Endothelial cell of umbilical vein (primary cell): ENCODE data around the gene FNBP1L. TPM values are rescaled to one million over a fixed set of nuclear protein-coding genes. Genes with fewer than 3 reads are reported as not detected.

Source experiments
- BruUV-seq: library from RNA; stranded (reverse); fragments of 400-500 nt; replicated peaks from 2 replicates; lab custom pipeline; 2021; lab: Mats Ljungman, UMichigan
- CTCF ChIA-PET: fragments of 300-600, 350-600 bp; sonication (Branson Sonifier 250); formaldehyde crosslinking; loops from one replicate; lab custom pipeline; 2021; ENCODE audit warnings: antibody characterized with exemption, inconsistent platforms; lab: Charles Lee
- POLR2A ChIA-PET: fragments of 300-600, 350-600 bp; sonication (Branson Sonifier 250); formaldehyde crosslinking; loops from one replicate; lab custom pipeline; 2021; ENCODE audit warnings: antibody characterized with exemption, inconsistent platforms; lab: Charles Lee
- DNase-seq: peaks from one replicate; pipeline ENCODE4 v3.0.0-alpha.2; 2011; ENCODE audit warnings: low read depth, low spot score
- FAIRE-seq: peaks from 2 replicates; lab custom pipeline; 2011; peaks lifted over from hg19 to GRCh38; lab: Jason Lieb, UNC
- H2AFZ ChIP-seq: 2 replicates; pipeline ENCODE4 v1.6.0; 2012; ENCODE audit warnings: low read depth, low read length, control low read depth, inconsistent platforms
- H3K27ac ChIP-seq: 2 replicates; pipeline ENCODE4 v1.5.1; 2011; ENCODE audit warnings: low read depth, mild to moderate bottlenecking, control low read depth, low read length, moderate library complexity; ENCODE audit not compliant: insufficient read depth
- H3K27me3 ChIP-seq, 2 experiments: 2 replicates each; pipeline versions ENCODE4 v1.6.0 to v1.6.1; 2011; ENCODE audit warnings: low read length in 2 of 2, mixed read lengths in 1 of 2; ENCODE audit not compliant: control insufficient read depth in 2 of 2, insufficient read depth in 2 of 2
- H3K36me3 ChIP-seq, 2 experiments: 2 replicates in 1 of 2; 3 replicates in 1 of 2; pipeline ENCODE4 v1.5.1; 2011; ENCODE audit warnings: low read length in 2 of 2, mild to moderate bottlenecking in 1 of 2, moderate library complexity in 1 of 2; ENCODE audit not compliant: control insufficient read depth in 2 of 2, insufficient read depth in 2 of 2; ENCODE audit errors: extremely low read depth in 1 of 2
- H3K4me1 ChIP-seq: 3 replicates; pipeline ENCODE4 v1.5.1; 2011; ENCODE audit warnings: mild to moderate bottlenecking, low read length; ENCODE audit not compliant: control insufficient read depth, insufficient read depth; ENCODE audit errors: extremely low read depth
- H3K4me2 ChIP-seq: 2 replicates; pipeline ENCODE4 v1.6.1; 2011; ENCODE audit warnings: low read length, control low read depth, mixed read lengths; ENCODE audit not compliant: insufficient read depth
- H3K4me3 ChIP-seq, 3 experiments: fragments of 200-600 bp in 1 of 3; sonication (generic), shearing (Covaris generic) in 1 of 3; replicated peaks in 1 of 3; 2 replicates each; pipeline ENCODE4 v1.5.1; 2011 to 2016; ENCODE audit warnings: control low read depth in 3 of 3, low read length in 3 of 3, mild to moderate bottlenecking in 2 of 3, inconsistent platforms in 1 of 3, low read depth in 1 of 3, moderate library complexity in 1 of 3; ENCODE audit not compliant: insufficient read depth in 1 of 3
- H3K79me2 ChIP-seq: 2 replicates; pipeline ENCODE4 v1.6.0; 2012; ENCODE audit warnings: low read length, inconsistent platforms; ENCODE audit not compliant: control insufficient read depth, insufficient read depth
- H3K9ac ChIP-seq: replicated peaks from 2 replicates; pipeline ENCODE3; 2011; ENCODE audit warnings: low read length, control low read depth; ENCODE audit not compliant: insufficient read depth; ENCODE audit errors: extremely low read depth
- H3K9me1 ChIP-seq: replicated peaks from 3 replicates; pipeline ENCODE4 v1.6.0; 2011; ENCODE audit warnings: mild to moderate bottlenecking, low read length; ENCODE audit not compliant: control insufficient read depth, insufficient read depth; ENCODE audit errors: extremely low read depth
- H3K9me3 ChIP-seq: replicated peaks from 2 replicates; pipeline ENCODE4 v1.5.1; 2012; ENCODE audit warnings: low read length, inconsistent platforms; ENCODE audit not compliant: control insufficient read depth, insufficient read depth
- H4K20me1 ChIP-seq: replicated peaks from 2 replicates; pipeline ENCODE3; 2011; ENCODE audit warnings: mild to moderate bottlenecking, low read length; ENCODE audit not compliant: control insufficient read depth, insufficient read depth; ENCODE audit errors: extremely low read depth
- EZH2 ChIP-seq: IDR thresholded peaks from 2 replicates; pipeline ENCODE4 v1.6.1; 2012; ENCODE audit warnings: borderline replicate concordance, low read depth, mild to moderate bottlenecking, moderate library complexity, low read length, inconsistent platforms; ENCODE audit not compliant: severe bottlenecking
- FOS ChIP-seq: IDR thresholded peaks from 2 replicates; pipeline ENCODE4 v1.6.1; 2011; ENCODE audit warnings: mild to moderate bottlenecking, low read length, moderate library complexity, borderline replicate concordance; ENCODE audit not compliant: insufficient read depth
- GATA2 ChIP-seq: IDR thresholded peaks from 2 replicates; pipeline ENCODE4 v1.7.0; 2011; ENCODE audit warnings: low read depth, mild to moderate bottlenecking, moderate library complexity, mixed read lengths, low read length; ENCODE audit not compliant: insufficient read length, insufficient read depth
- JUN ChIP-seq: IDR thresholded peaks from 2 replicates; pipeline ENCODE4 v1.6.1; 2011; ENCODE audit warnings: borderline replicate concordance, low read depth; ENCODE audit not compliant: insufficient read length, insufficient read depth
- dilution Hi-C: fragments of 300-500 bp; cut with MboI; formaldehyde crosslinking; loops from one replicate; pipeline ENCODE4 v1.15.0; 2019; ENCODE audit warnings: low sequenced_read_pairs; ENCODE audit not compliant: extremely low pct_ligation_motif_present
- intact Hi-C: fragments of 100-400 bp; cut with micrococcal nuclease; formaldehyde crosslinking; loops from one replicate; pipeline ENCODE4 v1.10.0; 2022
- polyA plus RNA-seq, 4 experiments: library from polyadenylated mRNA; depleted of rRNA in 3 of 4; stranded (reverse) in 3 of 4; unstranded in 1 of 4; fragments of >200 nt; gene quantifications; 2 replicates each; pipeline versions ENCODE4 v1.2.1 to v1.2.3, GENCODE V29; 2011 to 2012; ENCODE audit warnings: missing spikeins in 1 of 4
- total RNA-seq: library from RNA; stranded (reverse); gene quantifications from 2 replicates; pipeline ENCODE4 v1.2.3, GENCODE V29; 2021
- TF ChIP-seq, protein P1 (sequence below), 2 donors: IDR thresholded peaks; 1 replicate in 1 of 2; 2 replicates in 1 of 2; pipeline ENCODE4 v1.5.1; 2011; ENCODE audit warnings: low read length in 2 of 2, mild to moderate bottlenecking in 2 of 2, moderate library complexity in 2 of 2, control low read depth in 1 of 2, inconsistent platforms in 1 of 2, low read depth in 1 of 2; ENCODE audit not compliant: insufficient read depth in 1 of 2; ENCODE audit errors: extremely low read depth in 1 of 2

FNBP1L gene
- total and polyA plus RNA-seq, 2 donors (not counting 3 experiments of a cell fraction or from before 2014, with no cell fraction given): 28.1 to 56.4 TPM

DNA sequence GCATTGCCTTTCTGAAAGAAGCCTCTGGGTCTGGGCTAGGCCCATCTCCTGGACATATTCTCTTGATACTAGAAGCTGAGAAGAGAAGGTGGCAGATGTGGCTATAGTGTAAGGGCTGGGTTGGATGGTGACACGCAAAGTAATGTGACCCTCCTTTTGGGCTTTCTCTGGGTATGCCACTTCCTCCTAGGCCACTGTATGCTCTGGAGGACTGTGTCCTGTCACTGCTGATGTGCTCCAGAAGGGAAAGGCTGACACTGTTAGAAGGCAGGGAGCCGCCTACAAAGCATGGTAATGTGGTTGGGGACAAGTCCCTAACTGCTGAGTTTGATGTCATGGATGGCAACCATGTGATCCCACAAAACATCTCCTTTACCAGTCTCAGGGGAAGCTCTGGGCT, 121.6 kb downstream of the FNBP1L start:
- TF ChIP-seq FOS: no peak
- no peak for TF ChIP-seq EZH2
- TF ChIP-seq, protein P1, sequence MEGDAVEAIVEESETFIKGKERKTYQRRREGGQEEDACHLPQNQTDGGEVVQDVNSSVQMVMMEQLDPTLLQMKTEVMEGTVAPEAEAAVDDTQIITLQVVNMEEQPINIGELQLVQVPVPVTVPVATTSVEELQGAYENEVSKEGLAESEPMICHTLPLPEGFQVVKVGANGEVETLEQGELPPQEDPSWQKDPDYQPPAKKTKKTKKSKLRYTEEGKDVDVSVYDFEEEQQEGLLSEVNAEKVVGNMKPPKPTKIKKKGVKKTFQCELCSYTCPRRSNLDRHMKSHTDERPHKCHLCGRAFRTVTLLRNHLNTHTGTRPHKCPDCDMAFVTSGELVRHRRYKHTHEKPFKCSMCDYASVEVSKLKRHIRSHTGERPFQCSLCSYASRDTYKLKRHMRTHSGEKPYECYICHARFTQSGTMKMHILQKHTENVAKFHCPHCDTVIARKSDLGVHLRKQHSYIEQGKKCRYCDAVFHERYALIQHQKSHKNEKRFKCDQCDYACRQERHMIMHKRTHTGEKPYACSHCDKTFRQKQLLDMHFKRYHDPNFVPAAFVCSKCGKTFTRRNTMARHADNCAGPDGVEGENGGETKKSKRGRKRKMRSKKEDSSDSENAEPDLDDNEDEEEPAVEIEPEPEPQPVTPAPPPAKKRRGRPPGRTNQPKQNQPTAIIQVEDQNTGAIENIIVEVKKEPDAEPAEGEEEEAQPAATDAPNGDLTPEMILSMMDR (IDR thresholded peaks at IDR 0.05; ENCODE audit: extremely low read depth in 1 of 2, insufficient read depth in 1 of 2, low read depth in 1 of 2, low read length in 2 of 2): no peak
- no peak for TF ChIP-seq GATA2
- no peak for TF ChIP-seq JUN
- no peak overlapping the region for H3K4me3 ChIP-seq
- CTCF ChIA-PET: interaction anchor here (1.2 to 2.7 kb wide), 4 partner anchors 11 to 275 kb away, joined by 3 to 8 read pairs (median 4); no protein-coding TSS in a partner anchor
- FAIRE-seq (no peak), DNase-seq (no peak)
- BruUV-seq: no TSS peak
- H4K20me1 ChIP-seq: no peaks in the 10 kb centered on the region
- no peaks in the 10 kb centered on the region for H3K27me3 ChIP-seq
- no peaks in the 10 kb centered on the region for H3K9me1 ChIP-seq
- peaks cover 26% of the 10 kb centered on the region for H3K4me1 ChIP-seq
- no peak overlapping the region for H3K27ac ChIP-seq
- dilution Hi-C loops (no loop called here), intact Hi-C loops (loop anchor here (5.0 kb wide), 3 partner anchors 103 to 267 kb away; no protein-coding TSS in a partner anchor)
- H3K36me3 ChIP-seq: peaks cover 21 to 29% of the 10 kb centered on the region in 2 experiments
- no peak overlapping the region for H3K9ac ChIP-seq
- peaks cover 8% of the 10 kb centered on the region for H3K79me2 ChIP-seq
- POLR2A ChIA-PET: no interaction called here
- no peak overlapping the region for H3K4me2 ChIP-seq
- H2AFZ ChIP-seq: no peak overlapping the region
- H3K9me3 ChIP-seq: no peaks in the 10 kb centered on the region
